Measurements from ENCODE around the gene RFX2. TPM values are rescaled to one million over a fixed set of nuclear protein-coding genes. Genes with fewer than 3 reads are reported as not detected.

Gene RFX2
- total and polyA plus RNA-seq, 7 donors: 1.2 to 21.2 (median 14.3) TPM

DNA sequence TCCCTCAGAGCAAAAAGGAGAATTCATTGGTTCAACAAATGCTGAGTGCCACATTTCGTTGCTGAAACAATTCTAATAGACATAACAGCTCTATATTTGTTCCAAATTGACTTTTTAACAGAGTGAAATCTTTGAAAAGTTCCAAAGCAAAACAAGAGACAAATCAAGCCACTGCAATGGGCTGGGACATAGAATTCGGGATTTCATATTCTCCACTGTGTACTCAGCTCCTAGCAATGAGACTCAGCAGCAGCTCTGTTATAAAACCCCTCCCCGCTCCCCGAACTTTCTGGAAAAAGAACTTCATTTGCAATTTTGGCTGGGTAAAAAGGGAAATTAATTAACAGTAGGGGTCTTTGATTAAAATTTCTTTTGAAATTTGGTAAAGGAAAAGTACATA is 11.3 kb downstream of the RFX2 start:
- WGBS, 2 donors: 78 to 81% methylated on average over 4 of the region's 4 CpGs
- intact Hi-C loops (cut with DNase I): no loop called here
- TF ChIP-seq POLR2AphosphoS5 (IDR thresholded peaks at IDR 0.05) (peak in 1 of 4 donors; percentile 12), EP300 (IDR thresholded peaks at IDR 0.05) (no peak), POLR2A (IDR thresholded peaks at IDR 0.05) (no peak)
- peaks cover 0 to 75% (median 66%) of the 10 kb centered on the region in 4 donors for H3K4me1 ChIP-seq
- DNase-seq: no peak
- H3K9me3 ChIP-seq: no peaks in the 10 kb centered on the region
- H3K27me3 ChIP-seq: no peaks in the 10 kb centered on the region
- H3K4me3 ChIP-seq: no peak overlapping the region
- H3K36me3 ChIP-seq: no peaks in the 10 kb centered on the region
- H3K27ac ChIP-seq: peak overlapping the region; percentile 70 to 94 (median 91)

DNA sequence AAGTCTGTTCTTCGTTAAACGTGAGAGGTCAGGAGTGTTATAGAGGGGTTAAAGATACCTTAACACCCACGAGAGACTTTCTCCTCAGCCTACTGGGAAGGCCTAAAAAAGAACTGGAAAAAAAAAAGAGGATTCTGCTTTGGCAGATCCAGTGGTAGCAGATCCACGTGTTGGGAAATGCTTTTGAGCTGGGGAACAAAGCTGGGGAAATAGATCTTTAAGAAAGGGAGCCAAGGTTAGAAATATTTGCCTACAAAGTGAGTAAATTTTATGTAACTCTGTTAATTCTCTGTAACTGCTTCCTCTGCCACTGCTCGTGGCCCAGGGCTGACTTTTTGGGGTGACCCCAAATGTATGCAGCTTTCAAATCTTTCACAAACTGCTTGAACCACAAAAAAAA is 11.7 kb downstream of the RFX2 start:
- DNase-seq: no peak
- TF ChIP-seq POLR2AphosphoS5 (IDR thresholded peaks at IDR 0.05): peak in 2 of 4 donors; percentile 6 to 10
- no peak for TF ChIP-seq POLR2A (IDR thresholded peaks at IDR 0.05)
- Histone ChIP-seq H3K27me3 (no peaks in the 10 kb centered on the region), H3K36me3 (no peaks in the 10 kb centered on the region), H3K4me1 (peaks cover 0 to 75% (median 65%) of the 10 kb centered on the region in 4 donors), H3K4me3 (no peak overlapping the region), H3K27ac (peak overlapping the region; percentile 70 to 94 (median 91)), H3K9me3 (no peaks in the 10 kb centered on the region)
- 74 to 81% methylated on average over 5 of the region's 5 CpGs for WGBS, 2 donors
- intact Hi-C loops (cut with DNase I): no loop called here

DNA sequence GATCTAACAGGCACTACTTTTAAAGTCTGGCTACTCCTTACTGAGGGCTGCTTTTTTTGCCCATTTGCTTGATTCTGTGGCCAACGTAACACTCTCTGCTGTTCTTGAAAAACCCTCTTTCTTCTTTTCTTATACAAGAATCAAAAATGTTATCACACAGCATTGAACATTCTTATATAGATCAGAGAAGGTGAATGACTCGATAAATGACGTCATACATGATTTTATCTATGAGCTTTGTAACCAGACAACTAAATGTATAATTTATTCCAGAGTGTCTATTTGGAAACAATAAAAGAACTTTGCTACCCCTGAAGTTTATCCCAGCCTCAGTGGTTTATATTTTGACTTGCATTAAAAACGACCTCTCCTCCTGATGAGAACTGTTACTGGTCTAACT is 12.4 kb downstream of the RFX2 start:
- TF ChIP-seq POLR2A (IDR thresholded peaks at IDR 0.05) (no peak), POLR2AphosphoS5 (IDR thresholded peaks at IDR 0.05) (no peak), EP300 (IDR thresholded peaks at IDR 0.05) (no peak)
- TF ChIP-seq, protein P1, sequence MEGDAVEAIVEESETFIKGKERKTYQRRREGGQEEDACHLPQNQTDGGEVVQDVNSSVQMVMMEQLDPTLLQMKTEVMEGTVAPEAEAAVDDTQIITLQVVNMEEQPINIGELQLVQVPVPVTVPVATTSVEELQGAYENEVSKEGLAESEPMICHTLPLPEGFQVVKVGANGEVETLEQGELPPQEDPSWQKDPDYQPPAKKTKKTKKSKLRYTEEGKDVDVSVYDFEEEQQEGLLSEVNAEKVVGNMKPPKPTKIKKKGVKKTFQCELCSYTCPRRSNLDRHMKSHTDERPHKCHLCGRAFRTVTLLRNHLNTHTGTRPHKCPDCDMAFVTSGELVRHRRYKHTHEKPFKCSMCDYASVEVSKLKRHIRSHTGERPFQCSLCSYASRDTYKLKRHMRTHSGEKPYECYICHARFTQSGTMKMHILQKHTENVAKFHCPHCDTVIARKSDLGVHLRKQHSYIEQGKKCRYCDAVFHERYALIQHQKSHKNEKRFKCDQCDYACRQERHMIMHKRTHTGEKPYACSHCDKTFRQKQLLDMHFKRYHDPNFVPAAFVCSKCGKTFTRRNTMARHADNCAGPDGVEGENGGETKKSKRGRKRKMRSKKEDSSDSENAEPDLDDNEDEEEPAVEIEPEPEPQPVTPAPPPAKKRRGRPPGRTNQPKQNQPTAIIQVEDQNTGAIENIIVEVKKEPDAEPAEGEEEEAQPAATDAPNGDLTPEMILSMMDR (IDR thresholded peaks at IDR 0.05): no peak
- intact Hi-C loops (cut with DNase I): no loop called here
- Histone ChIP-seq H3K9me3 (no peaks in the 10 kb centered on the region), H3K4me3 (no peak overlapping the region), H3K27me3 (no peaks in the 10 kb centered on the region), H3K36me3 (no peaks in the 10 kb centered on the region), H3K27ac (peak overlapping the region; percentile 70 to 94 (median 91)), H3K4me1 (peaks cover 0 to 75% (median 66%) of the 10 kb centered on the region in 4 donors)
- 90 to 91% methylated on average over 4 of the region's 4 CpGs for WGBS, 2 donors
- no peak for DNase-seq

DNA sequence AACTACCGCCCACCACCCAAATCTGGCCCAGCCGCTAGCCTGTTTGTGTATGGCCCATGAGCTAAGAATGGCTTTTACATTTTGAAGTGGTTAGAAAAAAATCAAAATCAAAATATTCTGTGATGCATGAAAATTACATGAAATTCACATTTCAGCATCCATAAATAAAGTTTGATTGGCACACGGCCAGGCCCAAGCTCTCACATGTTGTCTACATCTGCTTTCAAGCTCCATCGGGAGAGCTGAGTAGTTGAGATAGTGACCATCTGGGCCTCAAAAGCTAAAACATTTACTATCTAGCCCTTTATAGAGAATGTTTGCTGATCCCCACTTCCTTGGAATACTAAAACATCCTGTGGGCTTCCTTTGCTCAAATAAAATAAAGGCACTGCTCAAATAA is 14.5 kb downstream of the RFX2 start:
- Histone ChIP-seq H3K27ac (peak overlapping the region; percentile 9 to 93 (median 90)), H3K9me3 (no peaks in the 10 kb centered on the region), H3K36me3 (no peaks in the 10 kb centered on the region), H3K4me1 (peaks cover 0 to 75% (median 67%) of the 10 kb centered on the region in 4 donors), H3K4me3 (no peak overlapping the region), H3K27me3 (no peaks in the 10 kb centered on the region)
- intact Hi-C loops (cut with DNase I): no loop called here
- DNase-seq: no peak
- 83 to 93% methylated on average over 4 of the region's 4 CpGs for WGBS, 2 donors
- no peak for TF ChIP-seq POLR2AphosphoS5 (IDR thresholded peaks at IDR 0.05)
- TF ChIP-seq EP300 (IDR thresholded peaks at IDR 0.05): no peak
- TF ChIP-seq POLR2A (IDR thresholded peaks at IDR 0.05): no peak
- TF ChIP-seq, protein P1 (IDR thresholded peaks at IDR 0.05): no peak

DNA sequence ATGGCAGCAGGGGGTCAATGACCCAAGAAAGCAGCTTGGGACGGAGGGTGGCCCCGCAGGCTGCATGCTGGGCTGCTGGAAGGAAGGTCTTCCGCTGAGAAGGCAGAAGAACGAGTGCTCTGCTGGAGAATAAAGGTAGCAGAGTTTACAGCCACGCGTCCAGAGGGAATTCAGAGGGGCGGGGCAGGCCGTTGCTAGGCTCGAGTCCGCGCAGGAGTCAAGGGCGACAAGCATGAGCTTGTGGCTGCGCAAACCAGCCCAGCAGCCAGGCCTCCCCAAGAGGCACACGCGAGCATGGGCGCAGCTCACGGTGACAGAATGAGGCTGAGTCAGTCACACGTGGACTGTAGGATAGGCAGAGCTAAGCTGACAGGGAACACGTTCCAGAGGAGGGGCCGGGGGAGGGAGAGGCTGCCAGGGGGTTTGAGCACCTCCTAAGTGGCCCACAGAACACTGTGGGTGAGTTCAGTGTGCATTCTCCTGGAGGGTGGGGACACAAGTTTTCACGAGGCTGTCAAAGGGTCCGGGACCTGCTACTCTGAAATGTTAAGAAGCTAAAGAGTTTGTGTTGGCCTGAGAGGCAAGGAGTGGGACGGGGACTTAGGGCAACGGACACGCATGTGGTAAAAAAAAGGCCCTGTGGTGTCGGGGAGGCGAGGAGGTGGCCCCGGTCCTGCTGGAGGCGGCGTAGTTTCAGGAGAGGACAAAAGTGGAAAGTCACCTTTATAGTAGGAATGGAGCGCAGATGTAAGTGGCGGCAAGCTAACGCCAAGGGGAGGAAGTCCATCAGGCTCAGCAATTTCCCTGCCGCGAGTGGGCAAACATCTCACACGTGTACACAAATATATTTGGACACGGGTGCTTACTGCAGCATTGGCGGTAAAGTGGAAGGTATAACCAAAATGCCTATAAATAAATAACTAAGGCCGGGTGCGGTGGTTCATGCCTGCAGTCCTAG is 17.7 kb downstream of the RFX2 start:
- peak overlapping the region in 3 of 4 donors; percentile 27 to 38 (median 34) for H3K4me3 ChIP-seq
- H3K36me3 ChIP-seq: no peaks in the 10 kb centered on the region
- H3K27ac ChIP-seq: peak overlapping the region; percentile 86 to 93 (median 90)
- peak; percentile 93 for DNase-seq
- H3K27me3 ChIP-seq: no peaks in the 10 kb centered on the region
- 37 to 57% methylated on average over 40 of the region's 40 CpGs for WGBS, 2 donors
- peaks cover 0 to 58% (median 54%) of the 10 kb centered on the region in 4 donors for H3K4me1 ChIP-seq
- H3K9me3 ChIP-seq: no peaks in the 10 kb centered on the region
- TF ChIP-seq POLR2A (IDR thresholded peaks at IDR 0.05) (peak; percentile 26 to 30), POLR2AphosphoS5 (IDR thresholded peaks at IDR 0.05) (peak; percentile 51 to 86 (median 78)), EP300 (IDR thresholded peaks at IDR 0.05) (peak in 1 of 4 donors; percentile 12)
- TF ChIP-seq, protein P1 (IDR thresholded peaks at IDR 0.05): peak in 2 of 4 experiments; percentile 25 to 30
- intact Hi-C loops (cut with DNase I): loop anchor here (2.0 kb wide), 1 partner anchor 18 kb away; no protein-coding TSS in a partner anchor
